ENCODE results near the gene NR1I3. TPM values are rescaled to one million over a fixed set of nuclear protein-coding genes. Genes with fewer than 3 reads are reported as not detected.

Gene NR1I3, protein sequence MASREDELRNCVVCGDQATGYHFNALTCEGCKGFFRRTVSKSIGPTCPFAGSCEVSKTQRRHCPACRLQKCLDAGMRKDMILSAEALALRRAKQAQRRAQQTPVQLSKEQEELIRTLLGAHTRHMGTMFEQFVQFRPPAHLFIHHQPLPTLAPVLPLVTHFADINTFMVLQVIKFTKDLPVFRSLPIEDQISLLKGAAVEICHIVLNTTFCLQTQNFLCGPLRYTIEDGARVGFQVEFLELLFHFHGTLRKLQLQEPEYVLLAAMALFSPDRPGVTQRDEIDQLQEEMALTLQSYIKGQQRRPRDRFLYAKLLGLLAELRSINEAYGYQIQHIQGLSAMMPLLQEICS
- total RNA-seq: 1 to 10 TPM in 1 of 4 donors, not detected in 3; 2.1 TPM

DNA sequence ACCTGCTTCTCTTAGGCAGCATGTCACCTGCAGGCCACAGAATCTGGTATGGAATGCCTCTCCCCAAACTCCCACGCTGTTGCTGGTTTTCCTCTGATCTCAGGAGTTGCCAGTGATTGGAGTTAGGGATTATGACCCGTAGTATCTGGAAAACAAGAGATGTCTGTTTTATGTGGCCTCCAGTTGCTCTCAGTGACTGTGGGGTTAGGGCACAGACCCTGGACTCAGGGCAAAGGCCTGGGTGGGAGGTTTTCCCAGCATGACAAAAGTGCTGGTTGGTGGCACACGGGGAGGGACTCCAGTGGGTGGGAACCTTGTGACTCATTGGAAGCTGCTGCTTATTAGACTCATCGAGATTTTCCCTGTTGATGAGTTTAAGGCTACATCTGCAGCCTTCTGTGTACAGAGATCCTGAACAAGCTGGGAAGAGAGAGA lies at the start of gene NR1I3:
Gene NR1I3 (minus strand): TSS at position 165 of the 435 bp plus-strand sequence. CDS start 1,638 bp downstream, outside the sequence.
- 52 to 55% methylated on average over 4 of the region's 4 CpGs for WGBS, 2 donors
- intact Hi-C loops (cut with DNase I; ENCODE audit: low total_unique reads): no loop called here
- TF ChIP-seq CTCF (IDR thresholded peaks at IDR 0.05): no peak
- TF ChIP-seq POLR2A (IDR thresholded peaks at IDR 0.05): no peak
- no peak within 1 kb of the TSS for H3K4me3 ChIP-seq (ENCODE audit: low read depth, poor library complexity, severe bottlenecking)
- DNase-seq (ENCODE audit: low spot score in 2 of 2): no peak

DNA sequence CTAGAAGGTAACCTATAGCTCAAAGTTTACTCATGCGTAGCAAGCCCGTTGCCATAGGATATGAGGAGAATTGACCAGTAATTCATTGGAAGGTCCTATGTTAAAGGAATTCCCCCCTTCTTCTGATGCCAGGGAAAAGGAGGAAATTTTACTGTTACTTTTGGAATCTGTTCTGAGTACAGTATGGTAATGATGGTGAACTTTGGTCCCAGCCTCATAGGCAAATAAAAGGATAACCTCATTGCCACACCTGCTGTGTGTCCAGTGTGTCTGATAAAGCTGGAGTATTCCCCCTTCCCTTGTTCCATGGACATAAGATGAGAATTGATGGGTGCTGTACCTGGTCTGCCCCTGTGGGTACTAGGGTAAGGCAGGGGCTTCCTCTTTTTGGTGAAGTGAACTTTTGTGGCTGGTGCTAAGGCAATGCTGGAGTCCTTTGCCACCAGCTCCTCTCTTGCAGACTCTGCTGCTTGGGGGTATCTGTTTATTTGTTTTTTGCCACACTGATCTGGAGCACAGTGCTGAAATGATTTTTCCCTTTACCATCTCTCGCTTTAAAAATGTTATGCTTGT lies 49.6 kb upstream of the NR1I3 start:
- DNase-seq (ENCODE audit: low spot score in 2 of 2): no peak
- TF ChIP-seq POLR2A (IDR thresholded peaks at IDR 0.05): no peak
- no peak for TF ChIP-seq CTCF (IDR thresholded peaks at IDR 0.05)
- WGBS, 2 donors: 91 to 96% methylated on average over 3 of the region's 3 CpGs
- intact Hi-C loops (cut with DNase I; ENCODE audit: low total_unique reads): no loop called here
- no peak overlapping the region for H3K4me3 ChIP-seq (ENCODE audit: low read depth, poor library complexity, severe bottlenecking)

GRCh38 chr1:161285521-161285920 lies 47.5 kb upstream of the NR1I3 start:
- intact Hi-C loops (cut with DNase I; ENCODE audit: low total_unique reads): no loop called here
- 66 to 69% methylated on average over 5 of the region's 5 CpGs for WGBS, 2 donors
- no peak for DNase-seq (ENCODE audit: low spot score in 2 of 2)
- no peak overlapping the region for H3K4me3 ChIP-seq (ENCODE audit: low read depth, poor library complexity, severe bottlenecking)
- TF ChIP-seq CTCF (IDR thresholded peaks at IDR 0.05): no peak
- TF ChIP-seq POLR2A (IDR thresholded peaks at IDR 0.05): no peak

DNA sequence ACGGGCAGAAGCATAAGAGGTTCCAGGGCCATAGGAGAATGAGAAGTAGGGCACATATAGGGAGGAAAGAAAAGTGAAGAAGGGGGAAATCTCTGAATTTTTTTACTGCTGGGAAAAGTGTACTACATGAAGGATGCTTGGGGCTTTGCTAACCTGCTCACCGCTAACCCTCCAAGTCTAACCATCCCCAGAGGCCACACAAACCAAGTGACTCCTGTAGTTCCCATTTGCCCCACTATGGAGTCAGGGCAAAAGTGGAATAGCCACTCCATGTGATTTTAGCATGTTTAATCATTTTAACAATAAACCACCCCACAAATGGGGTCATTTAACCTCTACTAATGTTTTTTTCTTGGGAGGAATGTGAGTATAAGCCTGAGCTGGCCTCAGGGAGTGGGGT lies 47.1 kb upstream of the NR1I3 start:
- TF ChIP-seq CTCF (IDR thresholded peaks at IDR 0.05) (no peak), POLR2A (IDR thresholded peaks at IDR 0.05) (no peak)
- DNase-seq (ENCODE audit: low spot score in 2 of 2): no peak

DNA sequence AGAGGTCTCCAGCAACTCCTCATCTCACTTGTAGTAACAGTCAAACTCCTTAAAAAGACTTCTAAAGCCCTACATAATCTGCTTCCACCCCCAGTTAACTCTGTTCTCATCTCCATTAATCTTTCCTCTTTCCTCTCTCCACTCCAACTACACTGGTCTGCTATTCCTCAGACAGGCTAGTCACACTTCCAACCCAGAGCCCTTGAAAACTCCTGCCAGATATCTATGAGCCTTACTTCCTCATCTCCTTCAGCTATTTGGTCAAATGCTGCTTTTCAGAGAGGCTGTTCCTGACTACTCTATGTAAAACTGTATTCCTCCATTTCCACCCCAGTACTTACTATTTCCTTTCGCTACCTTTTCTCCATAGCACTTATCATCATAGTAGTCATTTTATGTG lies 45.0 kb upstream of the NR1I3 start:
- H3K4me3 ChIP-seq (ENCODE audit: low read depth, poor library complexity, severe bottlenecking): no peak overlapping the region
- WGBS, 2 donors: 95 to 97% methylated on average over 1 of the region's 1 CpG
- intact Hi-C loops (cut with DNase I; ENCODE audit: low total_unique reads): no loop called here
- no peak for TF ChIP-seq CTCF (IDR thresholded peaks at IDR 0.05)
- TF ChIP-seq POLR2A (IDR thresholded peaks at IDR 0.05): no peak
- DNase-seq (ENCODE audit: low spot score in 2 of 2): no peak

More for the DNA sequence above, 47.1 kb upstream of the NR1I3 start:
- no peak overlapping the region for H3K4me3 ChIP-seq (ENCODE audit: low read depth, poor library complexity, severe bottlenecking)
- intact Hi-C loops (cut with DNase I; ENCODE audit: low total_unique reads): no loop called here
- 88 to 90% methylated on average over 2 of the region's 2 CpGs for WGBS, 2 donors

Data from lower leg skin (tissue), 4 donors.